Jurkat, Clone E6-1 (cell line): ENCODE results near the gene TM9SF4. TPM values are rescaled to one million over a fixed set of nuclear protein-coding genes. Genes with fewer than 3 reads are reported as not detected.

ENCODE experiments used
- DNase-seq: peaks from one replicate; pipeline ENCODE4 v3.0.0-alpha.2; 2011; ENCODE audit warnings: low read depth, low spot score
- H3K4me3 ChIP-seq: 2 replicates; pipeline ENCODE4 v1.5.1; 2011; ENCODE audit warnings: mild to moderate bottlenecking, low read length, control low read depth, moderate library complexity
- polyA plus RNA-seq: library from polyadenylated mRNA; unstranded; fragments of >200 nt; gene quantifications from one replicate; pipeline ENCODE4 v1.2.1, GENCODE V29; 2012; ENCODE audit warnings: missing spikeins; ENCODE audit not compliant: insufficient read length, insufficient read depth

Gene TM9SF4, protein sequence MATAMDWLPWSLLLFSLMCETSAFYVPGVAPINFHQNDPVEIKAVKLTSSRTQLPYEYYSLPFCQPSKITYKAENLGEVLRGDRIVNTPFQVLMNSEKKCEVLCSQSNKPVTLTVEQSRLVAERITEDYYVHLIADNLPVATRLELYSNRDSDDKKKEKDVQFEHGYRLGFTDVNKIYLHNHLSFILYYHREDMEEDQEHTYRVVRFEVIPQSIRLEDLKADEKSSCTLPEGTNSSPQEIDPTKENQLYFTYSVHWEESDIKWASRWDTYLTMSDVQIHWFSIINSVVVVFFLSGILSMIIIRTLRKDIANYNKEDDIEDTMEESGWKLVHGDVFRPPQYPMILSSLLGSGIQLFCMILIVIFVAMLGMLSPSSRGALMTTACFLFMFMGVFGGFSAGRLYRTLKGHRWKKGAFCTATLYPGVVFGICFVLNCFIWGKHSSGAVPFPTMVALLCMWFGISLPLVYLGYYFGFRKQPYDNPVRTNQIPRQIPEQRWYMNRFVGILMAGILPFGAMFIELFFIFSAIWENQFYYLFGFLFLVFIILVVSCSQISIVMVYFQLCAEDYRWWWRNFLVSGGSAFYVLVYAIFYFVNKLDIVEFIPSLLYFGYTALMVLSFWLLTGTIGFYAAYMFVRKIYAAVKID
- 24.2 TPM for polyA plus RNA-seq

DNA sequence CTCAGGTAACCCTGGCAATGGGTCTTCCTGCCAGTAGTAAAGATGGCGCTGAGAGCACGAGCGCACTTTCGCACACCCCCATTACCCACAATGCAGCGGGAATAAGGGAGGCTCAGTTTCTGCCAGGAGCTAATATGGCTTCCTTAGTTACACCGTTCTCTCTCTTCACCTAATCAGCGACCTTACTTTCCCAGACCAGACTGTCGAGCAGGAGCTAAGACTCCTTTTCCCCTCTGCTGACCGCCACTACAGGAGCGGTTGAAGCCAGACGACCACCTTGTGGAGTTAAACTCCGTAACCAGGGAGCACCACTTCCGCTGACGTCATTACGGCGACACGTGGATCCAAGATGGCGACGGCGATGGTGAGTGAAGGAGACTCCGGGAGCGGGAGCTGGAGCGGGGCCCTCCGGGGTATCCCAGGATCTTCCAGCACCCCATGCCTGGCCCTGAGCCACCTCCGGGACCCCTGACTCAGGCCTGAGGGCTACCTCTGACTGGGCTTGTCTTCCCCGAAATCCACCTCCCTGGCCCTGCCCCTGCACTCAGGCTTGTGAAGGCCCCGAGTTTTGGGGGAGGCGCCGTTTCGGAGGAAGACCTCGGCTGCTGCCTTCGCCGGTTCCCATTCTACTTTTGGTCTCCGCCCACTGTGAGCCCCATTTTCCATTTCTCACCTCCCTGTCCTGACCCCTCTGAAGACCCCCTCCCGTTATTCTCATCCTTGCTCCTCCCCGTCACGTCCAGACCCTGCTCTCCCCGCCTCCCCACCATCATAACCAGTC lies at the start of gene TM9SF4:
TSS of gene TM9SF4 (plus strand) at position 323 of the 781 bp plus-strand sequence. CDS start at position 350, 27 bp downstream.
- peak within 1 kb of the TSS; percentile 97 for H3K4me3 ChIP-seq

DNA sequence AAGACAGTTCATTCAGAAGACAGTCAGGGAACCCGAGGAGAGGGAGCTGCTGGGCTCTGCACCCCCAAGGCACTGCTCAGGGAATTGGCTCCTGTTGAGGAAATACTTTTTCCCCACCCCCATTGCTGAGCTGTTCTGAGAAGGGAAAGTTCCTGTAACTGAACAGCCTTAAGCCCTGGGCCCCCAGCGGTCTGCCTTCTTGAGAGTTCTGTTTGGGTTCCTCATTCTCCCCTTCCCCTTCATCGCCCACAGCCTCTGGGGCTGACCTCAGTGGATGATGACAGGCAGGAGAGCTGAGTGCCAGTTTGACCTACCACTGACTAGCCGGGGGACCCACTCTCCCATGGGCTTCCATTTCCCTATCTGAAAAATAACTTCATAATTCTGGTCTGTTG lies 46.7 kb upstream of the TM9SF4 start:
- no peak overlapping the region for H3K4me3 ChIP-seq
- no peak for DNase-seq

More for the DNA sequence above, at the start of gene TM9SF4:
- DNase-seq = peak; percentile 96

- H3K4me3 ChIP-seq = no peak overlapping the region
- DNase-seq = no peak
These were observed 45.8 kb upstream of the TM9SF4 start for GRCh38 chr20:32063695-32064094.

DNA sequence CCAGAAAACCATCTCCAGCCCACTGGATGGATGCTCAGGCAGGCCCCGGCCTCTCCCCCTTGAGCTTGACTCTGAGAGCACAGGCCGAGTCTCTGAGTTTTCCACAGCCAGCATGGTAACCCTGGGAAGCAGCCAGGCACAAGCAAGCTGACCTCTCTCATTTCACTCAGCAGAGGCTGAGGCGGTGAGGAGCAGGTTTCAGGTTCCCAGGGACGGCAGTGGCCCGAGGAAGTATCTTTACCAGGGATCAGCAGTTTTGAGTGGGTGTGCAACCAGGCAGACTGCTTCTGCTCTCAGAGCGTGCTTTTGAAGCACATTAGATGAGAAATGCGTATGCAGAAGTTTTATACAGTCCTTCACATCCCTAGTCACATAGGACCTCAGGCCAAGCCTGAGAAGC lies 44.8 kb upstream of the TM9SF4 start:
- no peak overlapping the region for H3K4me3 ChIP-seq
- DNase-seq = no peak

DNA sequence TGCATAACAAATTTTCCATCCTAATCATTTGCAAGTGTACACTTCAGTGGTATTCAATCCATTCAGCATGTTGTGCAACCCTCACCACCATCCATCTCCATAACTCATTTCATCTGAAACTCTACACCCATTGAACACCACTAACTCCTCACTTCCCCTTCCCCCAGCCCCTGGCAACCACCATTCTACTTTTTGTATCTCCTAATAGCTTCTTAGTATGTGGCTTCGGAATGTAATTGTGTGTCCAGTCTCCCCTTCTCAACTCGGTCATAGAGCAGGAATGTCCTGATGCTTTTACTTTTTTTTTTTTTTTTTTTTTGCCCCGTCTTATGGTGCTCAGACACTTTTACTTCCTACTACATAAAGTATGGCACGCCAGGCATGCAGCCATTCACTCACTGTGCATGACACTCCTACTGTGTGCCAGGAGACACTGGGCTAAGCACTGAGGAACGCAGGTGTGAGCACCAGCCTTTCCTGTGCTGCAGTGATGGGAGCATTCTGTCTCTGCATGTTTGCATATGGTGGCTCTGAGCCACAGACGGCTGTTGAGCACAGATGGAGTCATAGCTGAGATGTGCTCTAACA lies 42.2 kb upstream of the TM9SF4 start:
- no peak for DNase-seq

DNA sequence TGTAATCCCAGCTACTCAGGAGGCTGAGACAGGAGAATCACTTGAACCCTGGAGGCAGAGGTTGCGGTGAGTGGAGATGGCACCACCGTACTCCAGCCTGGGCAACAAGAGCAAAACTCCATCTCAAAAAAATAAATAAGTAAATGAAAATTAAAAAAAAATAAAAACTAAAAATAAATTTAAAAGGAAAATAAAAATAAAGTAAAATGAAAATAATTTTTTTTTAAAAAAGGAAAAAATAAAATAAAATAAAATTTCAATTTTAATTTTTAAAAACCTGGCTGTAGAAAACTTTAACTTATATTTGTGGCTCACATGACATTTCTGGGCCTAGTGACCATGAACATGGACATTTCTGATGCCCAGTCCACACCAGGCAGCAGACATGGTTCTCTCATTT lies 41.3 kb upstream of the TM9SF4 start:
- DNase-seq = no peak
- H3K4me3 ChIP-seq = no peak overlapping the region

More for the DNA sequence above, 42.2 kb upstream of the TM9SF4 start:
- no peak overlapping the region for H3K4me3 ChIP-seq

- DNase-seq = no peak
- H3K4me3 ChIP-seq = no peak overlapping the region
These were observed 39.8 kb upstream of the TM9SF4 start for GRCh38 chr20:32069711-32070110.

GRCh38 chr20:32070282-32070681 lies 39.2 kb upstream of the TM9SF4 start:
- H3K4me3 ChIP-seq = no peak overlapping the region
- no peak for DNase-seq

DNA sequence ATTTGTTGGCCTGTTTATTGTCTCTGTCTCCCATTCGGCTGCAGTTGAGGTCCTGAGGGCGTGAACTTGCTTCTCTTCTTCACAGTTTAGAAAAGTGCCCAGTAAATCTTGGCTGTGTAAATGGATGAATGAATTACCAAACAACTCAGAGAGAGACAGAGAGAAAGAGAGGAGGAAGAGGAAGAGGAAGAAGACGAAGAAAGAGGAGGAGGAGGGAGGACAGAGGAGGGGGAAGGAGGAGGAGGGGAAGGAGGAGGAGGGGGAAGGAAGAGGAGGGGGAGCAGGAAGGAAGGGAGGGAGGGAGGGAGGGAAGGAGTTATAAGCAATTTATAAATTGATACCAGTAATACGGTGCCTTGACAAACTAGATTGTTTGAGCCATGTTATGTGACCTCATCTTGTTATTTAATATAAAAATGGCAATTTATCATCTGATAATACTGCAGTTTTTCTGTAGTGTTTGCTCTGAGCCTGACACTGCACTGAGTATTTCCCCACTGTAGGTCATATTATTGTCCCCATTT lies 38.8 kb upstream of the TM9SF4 start:
- no peak for DNase-seq
- H3K4me3 ChIP-seq = no peak overlapping the region

DNA sequence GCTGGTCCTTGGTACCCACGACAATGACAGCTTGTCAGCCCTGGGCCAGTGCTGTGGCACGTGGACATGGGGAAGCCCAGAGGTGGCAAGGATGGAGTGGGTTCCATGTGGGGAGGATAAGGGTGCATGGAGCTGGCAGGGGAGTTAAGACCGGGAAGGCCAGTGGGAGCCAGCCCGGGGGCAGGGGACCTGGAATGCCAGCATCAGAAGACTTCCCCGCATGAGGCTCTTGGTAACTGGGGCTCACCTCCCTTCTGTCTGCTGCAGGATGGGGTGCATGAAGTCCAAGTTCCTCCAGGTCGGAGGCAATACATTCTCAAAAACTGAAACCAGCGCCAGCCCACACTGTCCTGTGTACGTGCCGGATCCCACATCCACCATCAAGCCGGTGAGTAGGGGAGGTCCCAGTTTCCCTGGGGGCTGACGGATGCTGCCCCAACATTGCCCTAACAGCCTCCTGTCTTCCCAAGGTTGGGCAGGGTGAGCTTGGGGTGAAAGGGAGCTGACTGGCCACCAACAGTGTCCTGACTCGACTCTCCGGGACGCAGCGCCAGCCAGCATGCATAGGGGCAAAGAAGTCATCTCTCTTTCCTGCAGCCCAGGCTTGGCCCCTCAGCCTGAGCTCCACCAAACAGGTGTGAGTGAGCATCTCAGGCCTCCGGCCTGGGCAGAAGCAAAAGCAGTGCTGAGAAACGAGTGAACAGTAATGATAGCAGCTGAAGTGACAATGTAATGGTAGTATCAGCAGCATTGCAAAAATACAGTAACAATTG lies 37.9 kb upstream of the TM9SF4 start:
- no peak overlapping the region for H3K4me3 ChIP-seq
- no peak for DNase-seq

GRCh38 chr20:32072168-32072750 lies 37.3 kb upstream of the TM9SF4 start:
- no peak overlapping the region for H3K4me3 ChIP-seq
- no peak for DNase-seq

- no peak overlapping the region for H3K4me3 ChIP-seq
- no peak for DNase-seq
These were observed 34.0 kb upstream of the TM9SF4 start for GRCh38 chr20:32075534-32075933.

DNA sequence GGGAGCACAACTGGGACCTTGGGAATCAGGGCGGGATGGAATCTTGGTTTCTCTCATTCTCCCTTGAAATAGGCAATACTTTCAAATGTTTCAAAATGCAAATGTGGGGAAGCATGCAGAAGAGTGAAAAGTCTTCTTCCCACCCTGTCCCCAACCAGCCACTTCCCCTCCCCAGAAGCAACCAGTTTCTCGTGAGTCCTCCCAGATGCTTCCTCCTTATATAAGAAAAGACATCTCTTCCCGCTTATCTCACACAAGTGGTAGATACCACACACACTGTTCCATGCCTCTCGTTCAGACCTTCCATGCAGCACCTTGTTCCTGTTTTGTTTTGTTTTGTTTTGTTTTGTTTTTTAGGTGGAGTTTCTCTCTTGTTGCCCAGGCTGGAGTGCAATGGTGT lies 32.3 kb upstream of the TM9SF4 start:
- H3K4me3 ChIP-seq = no peak overlapping the region
- no peak for DNase-seq

DNA sequence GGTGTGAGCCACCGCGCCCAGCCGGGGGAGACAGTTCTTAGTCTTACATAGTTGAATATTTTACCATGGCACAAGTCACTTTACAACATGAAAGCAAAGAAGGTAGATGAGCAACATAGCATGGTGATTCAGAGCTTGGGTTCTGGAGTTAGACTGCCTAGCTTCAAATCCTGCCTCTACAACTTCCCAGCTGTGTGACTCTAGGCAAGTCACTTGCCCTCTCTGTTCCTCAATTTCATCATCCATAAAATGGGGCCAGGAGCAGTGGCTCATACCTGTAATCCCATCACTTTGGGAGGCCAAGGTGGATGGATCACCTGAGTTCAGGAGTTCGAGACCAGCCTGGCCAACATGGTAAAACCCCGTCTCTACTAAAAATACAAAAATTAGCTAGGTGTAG lies 31.2 kb upstream of the TM9SF4 start:
- DNase-seq = no peak
- H3K4me3 ChIP-seq = no peak overlapping the region

- H3K4me3 ChIP-seq = no peak overlapping the region
- DNase-seq = peak; percentile 34
These were observed 30.7 kb upstream of the TM9SF4 start for GRCh38 chr20:32078791-32079190.

- no peak for DNase-seq
- no peak overlapping the region for H3K4me3 ChIP-seq
These were observed 29.8 kb upstream of the TM9SF4 start for GRCh38 chr20:32079655-32080109.

GRCh38 chr20:32080783-32081182 lies 28.7 kb upstream of the TM9SF4 start:
- no peak overlapping the region for H3K4me3 ChIP-seq
- no peak for DNase-seq

- DNase-seq = no peak
These were observed 26.0 kb upstream of the TM9SF4 start for GRCh38 chr20:32083469-32083868.

More at GRCh38 chr20:32083469-32083868, 26.0 kb upstream of the TM9SF4 start:
- H3K4me3 ChIP-seq = no peak overlapping the region
